ENCODE data around the gene SLC1A7. TPM values are rescaled to one million over a fixed set of nuclear protein-coding genes. Genes with fewer than 3 reads are reported as not detected.

The SLC1A7 gene
- total and polyA plus RNA-seq, 2 experiments from 2014 or later, result not detected

GRCh38 chr1:53131590-53131938, 10.9 kb downstream of the SLC1A7 start:
- Histone ChIP-seq H3K27me3 (no peaks in the 10 kb centered on the region), H3K9me3 (ENCODE audit: low read depth) (no peaks in the 10 kb centered on the region), H3K27ac (no peak overlapping the region), H3K4me1 (ENCODE audit: insufficient read depth) (peaks cover 4% of the 10 kb centered on the region), H3K4me2 (no peak overlapping the region), H4K20me1 (ENCODE audit: insufficient read depth, poor library complexity, severe bottlenecking) (no peaks in the 10 kb centered on the region), H3K4me3 (no peak overlapping the region), H2AFZ (no peak overlapping the region), H3K36me3 (replicated peaks; ENCODE audit: insufficient read depth, low read depth) (no peaks in the 10 kb centered on the region), H3K9me2 (replicated peaks; ENCODE audit: insufficient read depth) (no peaks in the 10 kb centered on the region), H3K79me2 (no peaks in the 10 kb centered on the region)
- TF ChIP-seq EZH2phosphoT487 (IDR thresholded peaks at IDR 0.05; ENCODE audit: low read depth, severe bottlenecking, unreplicated experiment), result no peak
- TF ChIP-seq, protein P1, sequence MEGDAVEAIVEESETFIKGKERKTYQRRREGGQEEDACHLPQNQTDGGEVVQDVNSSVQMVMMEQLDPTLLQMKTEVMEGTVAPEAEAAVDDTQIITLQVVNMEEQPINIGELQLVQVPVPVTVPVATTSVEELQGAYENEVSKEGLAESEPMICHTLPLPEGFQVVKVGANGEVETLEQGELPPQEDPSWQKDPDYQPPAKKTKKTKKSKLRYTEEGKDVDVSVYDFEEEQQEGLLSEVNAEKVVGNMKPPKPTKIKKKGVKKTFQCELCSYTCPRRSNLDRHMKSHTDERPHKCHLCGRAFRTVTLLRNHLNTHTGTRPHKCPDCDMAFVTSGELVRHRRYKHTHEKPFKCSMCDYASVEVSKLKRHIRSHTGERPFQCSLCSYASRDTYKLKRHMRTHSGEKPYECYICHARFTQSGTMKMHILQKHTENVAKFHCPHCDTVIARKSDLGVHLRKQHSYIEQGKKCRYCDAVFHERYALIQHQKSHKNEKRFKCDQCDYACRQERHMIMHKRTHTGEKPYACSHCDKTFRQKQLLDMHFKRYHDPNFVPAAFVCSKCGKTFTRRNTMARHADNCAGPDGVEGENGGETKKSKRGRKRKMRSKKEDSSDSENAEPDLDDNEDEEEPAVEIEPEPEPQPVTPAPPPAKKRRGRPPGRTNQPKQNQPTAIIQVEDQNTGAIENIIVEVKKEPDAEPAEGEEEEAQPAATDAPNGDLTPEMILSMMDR (IDR thresholded peaks at IDR 0.05; ENCODE audit: poor library complexity), result no peak
- no peak for TF ChIP-seq EZH2 (IDR thresholded peaks at IDR 0.05; ENCODE audit: borderline replicate concordance)
- DNase-seq (ENCODE audit: low spot score), result no peak
- WGBS (ENCODE audit: low lambda C conversion rate, missing lambda C conversion rate), result 70% methylated on average over 2 of the region's 2 CpGs

DNA sequence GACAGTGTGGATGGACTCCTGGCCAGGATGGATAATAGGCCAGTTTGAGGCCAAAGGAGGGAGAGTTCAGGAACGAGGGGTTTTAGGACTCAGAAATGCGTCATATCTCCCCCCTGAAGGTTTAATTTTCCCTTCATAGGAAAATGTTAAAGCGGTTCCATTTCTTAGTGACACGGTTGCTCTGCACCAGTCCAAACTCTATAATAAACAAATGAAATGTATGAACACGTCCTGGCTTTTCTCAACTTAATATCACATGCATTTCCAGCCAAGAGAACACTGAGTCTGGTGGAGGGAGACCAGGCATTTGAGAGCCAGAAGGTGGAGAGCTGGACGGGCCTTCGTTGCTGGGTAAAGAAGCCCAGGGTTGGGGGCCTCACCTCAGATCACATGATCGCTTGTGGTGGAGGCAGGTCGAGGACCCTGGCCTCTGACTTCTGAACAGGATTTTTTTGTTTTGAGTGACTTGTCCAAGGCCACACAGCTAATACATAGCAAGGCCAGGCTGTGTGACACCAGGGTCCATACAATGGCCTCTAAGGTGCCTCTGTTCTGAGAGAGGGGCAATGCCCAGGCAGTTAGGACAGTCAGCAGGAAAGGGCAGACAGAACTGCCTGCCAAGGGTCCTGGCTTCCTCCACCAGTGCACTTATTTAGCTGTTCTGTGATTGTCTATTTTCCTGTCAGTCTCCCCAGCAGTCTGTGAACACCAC, 11.4 kb downstream of the SLC1A7 start:
- H3K4me1 ChIP-seq (ENCODE audit: insufficient read depth), result peaks cover 4% of the 10 kb centered on the region
- H2AFZ ChIP-seq, result no peak overlapping the region
- no peak for TF ChIP-seq EZH2 (IDR thresholded peaks at IDR 0.05; ENCODE audit: borderline replicate concordance)
- no peak for TF ChIP-seq EZH2phosphoT487 (IDR thresholded peaks at IDR 0.05; ENCODE audit: low read depth, severe bottlenecking, unreplicated experiment)
- TF ChIP-seq, protein P1 (IDR thresholded peaks at IDR 0.05; ENCODE audit: poor library complexity), result no peak
- no peaks in the 10 kb centered on the region for H4K20me1 ChIP-seq (ENCODE audit: insufficient read depth, poor library complexity, severe bottlenecking)
- DNase-seq (ENCODE audit: low spot score), result no peak
- no peaks in the 10 kb centered on the region for H3K79me2 ChIP-seq
- no peaks in the 10 kb centered on the region for H3K9me2 ChIP-seq (replicated peaks; ENCODE audit: insufficient read depth)
- H3K36me3 ChIP-seq (replicated peaks; ENCODE audit: insufficient read depth, low read depth), result no peaks in the 10 kb centered on the region
- WGBS (ENCODE audit: low lambda C conversion rate, missing lambda C conversion rate), result 81% methylated on average over 9 of the region's 9 CpGs
- H3K27me3 ChIP-seq, result no peaks in the 10 kb centered on the region
- H3K4me2 ChIP-seq, result no peak overlapping the region
- no peaks in the 10 kb centered on the region for H3K9me3 ChIP-seq (ENCODE audit: low read depth)
- H3K27ac ChIP-seq, result peak overlapping the region; percentile 31
- H3K4me3 ChIP-seq, result no peak overlapping the region

DNA sequence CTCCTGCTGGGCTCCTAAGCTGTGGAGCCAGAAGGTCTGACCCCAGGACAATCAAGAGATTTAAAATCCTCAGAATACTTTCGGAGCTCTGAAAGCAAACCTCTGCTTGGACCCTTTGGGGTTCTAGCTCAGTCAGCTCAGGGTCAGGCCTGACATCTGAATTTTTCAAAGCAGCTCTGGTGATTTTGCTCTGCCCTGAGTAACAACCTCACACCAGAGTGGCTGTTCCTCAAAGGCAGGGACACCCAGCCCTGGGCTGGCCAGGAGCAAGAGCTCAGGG, 11.9 kb downstream of the SLC1A7 start:
- Histone ChIP-seq H3K4me2 (no peak overlapping the region), H3K27ac (peak overlapping the region; percentile 31), H3K9me2 (replicated peaks; ENCODE audit: insufficient read depth) (no peaks in the 10 kb centered on the region), H3K9me3 (ENCODE audit: low read depth) (no peaks in the 10 kb centered on the region), H3K4me3 (no peak overlapping the region), H3K27me3 (no peaks in the 10 kb centered on the region), H2AFZ (no peak overlapping the region), H4K20me1 (ENCODE audit: insufficient read depth, poor library complexity, severe bottlenecking) (no peaks in the 10 kb centered on the region), H3K79me2 (no peaks in the 10 kb centered on the region), H3K36me3 (replicated peaks; ENCODE audit: insufficient read depth, low read depth) (no peaks in the 10 kb centered on the region), H3K4me1 (ENCODE audit: insufficient read depth) (peaks cover 1% of the 10 kb centered on the region)
- TF ChIP-seq EZH2phosphoT487 (IDR thresholded peaks at IDR 0.05; ENCODE audit: low read depth, severe bottlenecking, unreplicated experiment) (no peak), EZH2 (IDR thresholded peaks at IDR 0.05; ENCODE audit: borderline replicate concordance) (no peak)
- TF ChIP-seq, protein P1 (IDR thresholded peaks at IDR 0.05; ENCODE audit: poor library complexity), result no peak
- WGBS (ENCODE audit: low lambda C conversion rate, missing lambda C conversion rate), result 75% methylated on average over 1 of the region's 1 CpG
- no peak for DNase-seq (ENCODE audit: low spot score)
